Tibial nerve (tissue), 4 donors: Measurements from ENCODE around the gene STX18. TPM values are rescaled to one million over a fixed set of nuclear protein-coding genes. Genes with fewer than 3 reads are reported as not detected.

Experiments used
- DNase-seq, 2 donors: peaks; one replicate each; pipeline ENCODE4 v3.0.0-alpha.2; 2019; ENCODE audit warnings: low spot score in 2 of 2
- H3K27ac ChIP-seq, 4 donors: fragments of 200-600 bp; sonication (generic) in 3 of 4; one replicate each; pipeline ENCODE4 v1.5.1; 2017 to 2019; ENCODE audit warnings: mild to moderate bottlenecking in 1 of 4
- H3K27me3 ChIP-seq, 2 donors: fragments of 200-600 bp; sonication (generic) in 1 of 2; one replicate each; pipeline versions ENCODE4 v1.5.1 to v1.6.0; 2017 to 2019
- H3K36me3 ChIP-seq, 3 donors: fragments of 200-600 bp; sonication (generic); one replicate each; pipeline ENCODE4 v1.5.1; 2018 to 2019
- H3K4me1 ChIP-seq, 4 donors: fragments of 200-600 bp; sonication (generic) in 3 of 4; one replicate each; pipeline ENCODE4 v1.5.1; 2017 to 2019
- H3K4me3 ChIP-seq, 4 donors: fragments of 200-600 bp; sonication (generic) in 3 of 4; one replicate each; pipeline ENCODE4 v1.5.1; 2017 to 2019; ENCODE audit warnings: mild to moderate bottlenecking in 1 of 4, moderate library complexity in 1 of 4
- H3K9me3 ChIP-seq, 4 donors: fragments of 200-600 bp; sonication (generic) in 3 of 4; one replicate each; pipeline ENCODE4 v1.5.1; 2017 to 2019
- EP300 ChIP-seq, 2 donors: sonication (generic); formaldehyde crosslinking; IDR thresholded peaks; one replicate each; pipeline ENCODE4 v1.6.1; 2017; ENCODE audit warnings: antibody characterized with exemption in 2 of 2, mild to moderate bottlenecking in 1 of 2
- POLR2A ChIP-seq, 2 donors: fragments of 450-650 bp; IDR thresholded peaks; one replicate each; pipeline ENCODE4 v1.6.1; 2017; ENCODE audit warnings: antibody characterized with exemption in 2 of 2, mild to moderate bottlenecking in 2 of 2, moderate library complexity in 2 of 2
- WGBS, 2 donors: methylation state at CpG; one replicate each; pipeline ENCODE4 v1.1.5; 2018; 5-methylcytosine and 5-hydroxymethylcytosine counted together
- total RNA-seq, 4 donors: library from RNA; depleted of rRNA; stranded (reverse); fragments of >200 nt; gene quantifications; one replicate each; pipeline ENCODE4 v1.1.0, GENCODE V29; 2016
- TF ChIP-seq, protein P1 (sequence below), 5 experiments: fragments of 200-600 bp in 3 of 5; fragments of 450-650 bp in 2 of 5; sonication (generic) in 3 of 5; IDR thresholded peaks; one replicate each; pipeline ENCODE4 v1.5.1; 2016 to 2019; ENCODE audit warnings: antibody characterized with exemption in 5 of 5, mild to moderate bottlenecking in 3 of 5, moderate library complexity in 2 of 5

The STX18 gene
- total RNA-seq, 4 donors from 2014 or later, result 16.5 to 37.5 (median 21.4) TPM

DNA sequence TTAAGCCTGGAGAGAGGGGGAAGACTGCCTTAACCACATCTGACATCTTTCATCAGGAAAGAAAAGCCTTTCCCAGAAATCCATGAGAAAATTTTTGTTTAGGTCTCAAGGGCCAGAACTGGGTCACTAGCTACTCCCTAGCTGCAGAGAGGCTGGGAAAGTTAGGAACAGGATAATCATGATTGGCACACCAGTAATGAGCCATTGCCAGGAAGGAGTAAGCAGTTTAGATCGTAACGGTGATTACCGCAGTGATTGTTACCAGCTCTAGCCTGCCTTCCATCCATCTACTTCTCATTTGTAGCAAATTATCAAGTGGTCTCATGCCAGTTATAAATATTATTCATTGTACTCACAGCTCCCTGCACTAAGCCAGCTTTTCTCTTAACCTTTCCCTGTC, 22.7 kb upstream of the STX18 start:
- Histone ChIP-seq H3K27ac (no peak overlapping the region), H3K4me1 (no peaks in the 10 kb centered on the region), H3K9me3 (no peaks in the 10 kb centered on the region), H3K36me3 (peaks cover 0 to 15% (median 0%) of the 10 kb centered on the region in 3 donors), H3K27me3 (no peaks in the 10 kb centered on the region), H3K4me3 (no peak overlapping the region)
- DNase-seq, result no peak
- WGBS, 2 donors, result 81 to 90% methylated on average over 3 of the region's 3 CpGs
- TF ChIP-seq EP300 (IDR thresholded peaks at IDR 0.05) (no peak), POLR2A (IDR thresholded peaks at IDR 0.05) (no peak)
- TF ChIP-seq, protein P1, sequence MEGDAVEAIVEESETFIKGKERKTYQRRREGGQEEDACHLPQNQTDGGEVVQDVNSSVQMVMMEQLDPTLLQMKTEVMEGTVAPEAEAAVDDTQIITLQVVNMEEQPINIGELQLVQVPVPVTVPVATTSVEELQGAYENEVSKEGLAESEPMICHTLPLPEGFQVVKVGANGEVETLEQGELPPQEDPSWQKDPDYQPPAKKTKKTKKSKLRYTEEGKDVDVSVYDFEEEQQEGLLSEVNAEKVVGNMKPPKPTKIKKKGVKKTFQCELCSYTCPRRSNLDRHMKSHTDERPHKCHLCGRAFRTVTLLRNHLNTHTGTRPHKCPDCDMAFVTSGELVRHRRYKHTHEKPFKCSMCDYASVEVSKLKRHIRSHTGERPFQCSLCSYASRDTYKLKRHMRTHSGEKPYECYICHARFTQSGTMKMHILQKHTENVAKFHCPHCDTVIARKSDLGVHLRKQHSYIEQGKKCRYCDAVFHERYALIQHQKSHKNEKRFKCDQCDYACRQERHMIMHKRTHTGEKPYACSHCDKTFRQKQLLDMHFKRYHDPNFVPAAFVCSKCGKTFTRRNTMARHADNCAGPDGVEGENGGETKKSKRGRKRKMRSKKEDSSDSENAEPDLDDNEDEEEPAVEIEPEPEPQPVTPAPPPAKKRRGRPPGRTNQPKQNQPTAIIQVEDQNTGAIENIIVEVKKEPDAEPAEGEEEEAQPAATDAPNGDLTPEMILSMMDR (IDR thresholded peaks at IDR 0.05), result no peak

DNA sequence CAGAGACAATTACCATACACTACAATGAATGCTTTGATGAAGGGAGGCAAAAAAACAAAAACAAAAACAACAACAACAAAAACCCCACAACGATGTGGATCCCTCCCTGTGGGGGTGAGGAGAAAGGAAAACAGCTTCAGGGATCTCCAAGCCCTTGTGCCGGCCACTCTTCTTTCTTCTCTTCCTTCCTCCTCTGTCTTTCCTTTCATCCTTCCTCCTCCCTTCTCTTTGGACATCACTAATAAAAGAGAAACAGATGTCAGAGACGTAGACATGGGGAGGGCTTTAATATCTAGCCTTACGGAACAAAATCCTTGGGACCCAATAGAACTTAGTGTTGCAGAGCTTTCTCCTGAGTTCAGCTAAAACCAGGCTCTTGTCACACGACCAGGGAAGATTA, 18.8 kb upstream of the STX18 start:
- DNase-seq, result no peak
- Histone ChIP-seq H3K9me3 (no peaks in the 10 kb centered on the region), H3K27ac (no peak overlapping the region), H3K36me3 (peaks cover 0 to 18% (median 0%) of the 10 kb centered on the region in 3 donors), H3K27me3 (no peaks in the 10 kb centered on the region), H3K4me3 (no peak overlapping the region), H3K4me1 (no peaks in the 10 kb centered on the region)
- TF ChIP-seq POLR2A (IDR thresholded peaks at IDR 0.05) (no peak), EP300 (IDR thresholded peaks at IDR 0.05) (no peak)
- TF ChIP-seq, protein P1 (IDR thresholded peaks at IDR 0.05), result no peak
- 44 to 46% methylated on average over 5 of the region's 5 CpGs for WGBS, 2 donors

DNA sequence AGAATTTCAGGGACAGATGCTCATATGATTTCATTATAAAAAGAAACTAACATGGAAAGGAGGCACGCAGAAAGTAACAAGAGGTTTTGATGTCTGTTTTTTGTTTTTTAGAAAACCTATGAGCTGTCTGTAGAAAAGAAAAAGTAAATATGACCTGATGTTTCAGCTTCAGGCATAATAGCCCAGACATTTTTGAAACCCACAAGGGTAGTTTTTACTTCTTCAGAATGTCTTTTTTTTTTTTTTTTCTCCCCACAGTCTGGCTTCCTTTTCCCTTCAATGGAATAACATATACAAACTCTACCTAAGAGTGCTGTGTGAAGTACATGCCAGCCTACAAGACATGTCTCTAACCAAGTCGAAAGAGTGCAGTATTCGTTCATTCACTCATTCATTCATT, 18.3 kb upstream of the STX18 start:
- peaks cover 0 to 22% (median 0%) of the 10 kb centered on the region in 3 donors for H3K36me3 ChIP-seq
- no peak for DNase-seq
- no peak overlapping the region for H3K27ac ChIP-seq
- no peaks in the 10 kb centered on the region for H3K27me3 ChIP-seq
- no peaks in the 10 kb centered on the region for H3K9me3 ChIP-seq
- TF ChIP-seq, protein P1 (IDR thresholded peaks at IDR 0.05), result no peak
- TF ChIP-seq POLR2A (IDR thresholded peaks at IDR 0.05), result no peak
- no peak for TF ChIP-seq EP300 (IDR thresholded peaks at IDR 0.05)
- 77 to 80% methylated on average over 3 of the region's 3 CpGs for WGBS, 2 donors
- H3K4me1 ChIP-seq, result no peaks in the 10 kb centered on the region
- no peak overlapping the region for H3K4me3 ChIP-seq

DNA sequence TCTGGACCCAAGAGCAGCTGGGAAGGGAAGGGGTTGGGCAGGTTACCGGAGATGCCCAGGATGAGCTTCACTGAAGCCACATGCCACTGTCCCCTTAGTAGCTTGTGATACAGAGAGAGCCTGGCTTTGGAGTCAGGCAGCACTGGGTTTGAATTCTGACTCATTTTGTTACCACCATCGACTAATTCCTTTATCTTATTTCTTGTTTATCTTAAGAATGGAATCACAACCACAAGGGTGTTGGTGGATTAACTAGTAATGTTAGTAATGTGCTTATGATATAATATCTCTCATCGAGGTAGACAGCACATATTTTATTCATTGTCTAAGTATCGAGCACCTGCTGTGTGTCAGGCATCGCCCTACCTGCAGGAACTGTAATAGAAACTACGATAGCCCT, 17.7 kb upstream of the STX18 start:
- no peaks in the 10 kb centered on the region for H3K27me3 ChIP-seq
- no peaks in the 10 kb centered on the region for H3K4me1 ChIP-seq
- no peak overlapping the region for H3K4me3 ChIP-seq
- no peak for DNase-seq
- H3K27ac ChIP-seq, result no peak overlapping the region
- no peaks in the 10 kb centered on the region for H3K9me3 ChIP-seq
- WGBS, 2 donors, result 77 to 79% methylated on average over 6 of the region's 6 CpGs
- TF ChIP-seq EP300 (IDR thresholded peaks at IDR 0.05) (no peak), POLR2A (IDR thresholded peaks at IDR 0.05) (no peak)
- TF ChIP-seq, protein P1 (IDR thresholded peaks at IDR 0.05), result no peak
- peaks cover 0 to 20% (median 0%) of the 10 kb centered on the region in 3 donors for H3K36me3 ChIP-seq

DNA sequence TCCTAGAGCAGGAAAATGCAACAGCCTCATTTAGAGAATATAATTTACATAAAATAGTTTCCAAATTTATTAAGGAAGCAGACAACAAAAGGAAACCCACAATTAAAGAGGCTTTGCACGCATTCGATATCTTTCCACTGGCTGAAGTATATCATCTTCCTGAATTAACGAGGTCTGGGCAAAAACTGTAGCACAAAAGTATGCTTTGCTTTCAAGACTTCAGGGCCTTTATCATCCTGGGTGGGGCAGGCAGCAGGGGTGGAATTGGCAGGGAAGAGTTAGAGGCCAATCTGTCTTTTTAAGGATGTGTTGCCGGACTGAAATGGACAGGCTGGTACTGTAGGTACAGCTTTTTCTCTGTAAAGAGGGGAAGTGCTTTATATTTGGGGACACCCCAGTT, 17.0 kb upstream of the STX18 start:
- H3K27ac ChIP-seq, result no peak overlapping the region
- no peaks in the 10 kb centered on the region for H3K4me1 ChIP-seq
- WGBS, 2 donors, result 73 to 84% methylated on average over 4 of the region's 4 CpGs
- H3K36me3 ChIP-seq, result peaks cover 0 to 13% (median 0%) of the 10 kb centered on the region in 3 donors
- TF ChIP-seq, protein P1 (IDR thresholded peaks at IDR 0.05), result no peak
- no peak for TF ChIP-seq POLR2A (IDR thresholded peaks at IDR 0.05)
- no peak for TF ChIP-seq EP300 (IDR thresholded peaks at IDR 0.05)
- no peaks in the 10 kb centered on the region for H3K9me3 ChIP-seq
- no peak overlapping the region for H3K4me3 ChIP-seq
- no peak for DNase-seq
- H3K27me3 ChIP-seq, result no peaks in the 10 kb centered on the region
